H1 (cell line): ENCODE data around the gene KDM1A. TPM values are rescaled to one million over a fixed set of nuclear protein-coding genes. Genes with fewer than 3 reads are reported as not detected.

Experiments used
- CTCF ChIA-PET: fragments of 300-600 bp; sonication (Branson Sonifier 250); formaldehyde crosslinking; loops from one replicate; lab custom pipeline; 2021; ENCODE audit not compliant: partially characterized antibody; lab: Charles Lee
- POLR2A ChIA-PET: fragments of 300-600 bp; sonication (Branson Sonifier 250); formaldehyde crosslinking; loops from one replicate; lab custom pipeline; 2021; ENCODE audit warnings: inconsistent platforms; ENCODE audit not compliant: partially characterized antibody; lab: Charles Lee
- DNase-seq, 2 experiments: peaks; one replicate each; pipeline versions ENCODE4 v3.0.0 to v3.0.0-alpha.2; 2010 to 2022; ENCODE audit warnings: low spot score in 2 of 2, low read depth in 1 of 2, mixed read lengths in 1 of 2
- FAIRE-seq: peaks from 2 replicates; lab custom pipeline; 2011; peaks lifted over from hg19 to GRCh38; lab: Jason Lieb, UNC
- H2AFZ ChIP-seq: 2 replicates; pipeline ENCODE4 v1.8.1; 2012; ENCODE audit warnings: low read length, inconsistent platforms
- H2AK5ac ChIP-seq: 2 replicates; pipeline ENCODE4 v1.6.1; 2013; ENCODE audit warnings: low read depth, low read length
- H2BK120ac ChIP-seq: replicated peaks from 2 replicates; pipeline ENCODE3; 2013; ENCODE audit warnings: low read depth, low read length, inconsistent platforms
- H2BK12ac ChIP-seq: 2 replicates; pipeline ENCODE4 v1.6.1; 2013; ENCODE audit warnings: low read depth, low read length
- H2BK15ac ChIP-seq: 2 replicates; pipeline ENCODE4 v1.6.1; 2013; ENCODE audit warnings: low read length
- H2BK20ac ChIP-seq: 2 replicates; pipeline ENCODE4 v1.6.1; 2013; ENCODE audit warnings: low read length
- H2BK5ac ChIP-seq: 2 replicates; pipeline ENCODE4 v1.6.1; 2013; ENCODE audit warnings: low read depth, low read length
- H3K14ac ChIP-seq: 2 replicates; pipeline ENCODE4 v1.6.1; 2013; ENCODE audit warnings: inconsistent platforms; ENCODE audit not compliant: insufficient read length
- H3K18ac ChIP-seq: 2 replicates; pipeline ENCODE4 v1.6.1; 2013; ENCODE audit warnings: low read length; ENCODE audit errors: extremely low read depth
- H3K23ac ChIP-seq: 2 replicates; pipeline ENCODE4 v1.6.1; 2013; ENCODE audit warnings: inconsistent platforms; ENCODE audit not compliant: insufficient read length
- H3K23me2 ChIP-seq: 2 replicates; pipeline ENCODE4 v1.6.1; 2013; ENCODE audit warnings: low read depth, low read length
- H3K27ac ChIP-seq: 2 replicates; pipeline ENCODE4 v1.6.1; 2011; ENCODE audit warnings: low read depth, low read length, inconsistent platforms
- H3K27me3 ChIP-seq, 4 experiments: replicated peaks in 1 of 4; 1 replicate in 1 of 4; 2 replicates in 3 of 4; pipeline versions ENCODE4 v1.6.1 to v1.8.1; 2011 to 2013; ENCODE audit warnings: low read length in 3 of 4, mild to moderate bottlenecking in 3 of 4, inconsistent platforms in 2 of 4, mixed read lengths in 2 of 4, moderate library complexity in 1 of 4; ENCODE audit not compliant: control insufficient read depth in 3 of 4, insufficient read depth in 3 of 4; ENCODE audit errors: extremely low read depth in 1 of 4
- H3K36me3 ChIP-seq, 4 experiments: 2 replicates each; pipeline versions ENCODE4 v1.6.1 to v1.8.1; 2011 to 2013; ENCODE audit warnings: mild to moderate bottlenecking in 4 of 4, low read length in 3 of 4, moderate library complexity in 2 of 4, control low read depth in 1 of 4, inconsistent platforms in 1 of 4; ENCODE audit not compliant: insufficient read depth in 4 of 4, control insufficient read depth in 2 of 4
- H3K4ac ChIP-seq: replicated peaks from 2 replicates; pipeline ENCODE3; 2013; ENCODE audit warnings: low read length, low read depth, mixed read lengths, inconsistent platforms; ENCODE audit not compliant: insufficient read length
- H3K4me1 ChIP-seq, 4 experiments: replicated peaks in 1 of 4; 1 replicate in 1 of 4; 2 replicates in 3 of 4; pipeline versions ENCODE4 v1.6.1 to v1.8.1; 2011 to 2013; ENCODE audit warnings: low read length in 3 of 4, inconsistent platforms in 2 of 4, mixed read lengths in 1 of 4; ENCODE audit not compliant: insufficient read depth in 4 of 4, control insufficient read depth in 3 of 4
- H3K4me2 ChIP-seq, 2 experiments: 2 replicates each; pipeline versions ENCODE4 v1.6.1 to v1.8.1; 2011 to 2013; ENCODE audit warnings: low read depth in 2 of 2, low read length in 2 of 2, control low read depth in 1 of 2, inconsistent platforms in 1 of 2, mild to moderate bottlenecking in 1 of 2; ENCODE audit not compliant: insufficient read depth in 1 of 2
- H3K4me3 ChIP-seq, 4 experiments: fragments of 200-600, 300-600 bp in 1 of 4; sonication (generic), shearing (Covaris generic), sonication (Bioruptor Twin) in 1 of 4; 2 replicates each; pipeline versions ENCODE4 v1.5.1 to v1.8.1; 2011 to 2016; ENCODE audit warnings: low read length in 4 of 4, low read depth in 3 of 4, control low read depth in 2 of 4, inconsistent platforms in 2 of 4, mild to moderate bottlenecking in 2 of 4, mixed read lengths in 1 of 4, moderate library complexity in 1 of 4; ENCODE audit not compliant: insufficient read depth in 2 of 4; ENCODE audit errors: extremely low read depth in 1 of 4
- H3K56ac ChIP-seq: replicated peaks from 2 replicates; pipeline ENCODE3; 2013; ENCODE audit warnings: low read depth, mild to moderate bottlenecking, mixed read lengths, low read length, inconsistent platforms; ENCODE audit not compliant: insufficient read length
- H3K79me1 ChIP-seq: 2 replicates; pipeline ENCODE4 v1.6.1; 2013; ENCODE audit warnings: low read depth, low read length, control low read depth
- H3K79me2 ChIP-seq, 2 experiments: 2 replicates each; pipeline versions ENCODE4 v1.6.1 to v1.8.1; 2012 to 2013; ENCODE audit warnings: low read length in 2 of 2, mild to moderate bottlenecking in 2 of 2, inconsistent platforms in 1 of 2; ENCODE audit not compliant: insufficient read depth in 2 of 2, control insufficient read depth in 1 of 2
- H3K9ac ChIP-seq, 4 experiments: replicated peaks in 1 of 4; 1 replicate in 1 of 4; 2 replicates in 3 of 4; pipeline versions ENCODE4 v1.6.1 to v1.8.1; 2011 to 2013; ENCODE audit warnings: low read depth in 3 of 4, low read length in 3 of 4, control low read depth in 2 of 4, mild to moderate bottlenecking in 2 of 4, moderate library complexity in 2 of 4, inconsistent platforms in 1 of 4; ENCODE audit errors: extremely low read depth in 1 of 4
- H3K9me3 ChIP-seq, 2 experiments: 2 replicates each; pipeline versions ENCODE4 v1.6.1 to v1.8.1; 2012 to 2013; ENCODE audit warnings: mild to moderate bottlenecking in 2 of 2, moderate library complexity in 2 of 2, control low read depth in 1 of 2, inconsistent platforms in 1 of 2, low read depth in 1 of 2, low read length in 1 of 2, mixed read lengths in 1 of 2; ENCODE audit not compliant: insufficient read depth in 2 of 2
- H4K20me1 ChIP-seq, 2 experiments: replicated peaks in 1 of 2; 2 replicates each; pipeline versions ENCODE3 to v1.8.1; 2011 to 2013; ENCODE audit warnings: inconsistent platforms in 2 of 2, low read length in 2 of 2, mild to moderate bottlenecking in 1 of 2; ENCODE audit not compliant: insufficient read depth in 2 of 2, control insufficient read depth in 1 of 2
- H4K5ac ChIP-seq: 2 replicates; pipeline ENCODE4 v1.6.1; 2013; ENCODE audit warnings: low read length, low read depth, mixed read lengths, inconsistent platforms; ENCODE audit not compliant: insufficient read length
- H4K8ac ChIP-seq: 2 replicates; pipeline ENCODE4 v1.8.0; 2013; ENCODE audit warnings: mild to moderate bottlenecking, moderate library complexity, low read length, inconsistent platforms; ENCODE audit not compliant: insufficient read depth; ENCODE audit errors: extremely low read depth
- H4K91ac ChIP-seq: replicated peaks from 2 replicates; pipeline ENCODE3; 2013; ENCODE audit warnings: low read length, mixed read lengths, inconsistent platforms; ENCODE audit not compliant: insufficient read length
- EP300 ChIP-seq, 2 experiments: IDR thresholded peaks; 1 replicate in 1 of 2; 2 replicates in 1 of 2; pipeline ENCODE4 v1.6.1; 2011 to 2012; ENCODE audit warnings: low read depth in 2 of 2, low read length in 2 of 2, mild to moderate bottlenecking in 2 of 2, borderline replicate concordance in 1 of 2, inconsistent platforms in 1 of 2, moderate library complexity in 1 of 2
- NANOG ChIP-seq: IDR thresholded peaks from 2 replicates; pipeline ENCODE4 v1.6.1; 2011; ENCODE audit warnings: low read length, low read depth, mild to moderate bottlenecking, inconsistent platforms; ENCODE audit not compliant: insufficient read depth, poor library complexity, severe bottlenecking
- SRF ChIP-seq: IDR thresholded peaks from 2 replicates; pipeline ENCODE4 v1.6.1; 2011; ENCODE audit warnings: mild to moderate bottlenecking, low read depth, low read length, moderate library complexity
- WGBS, 2 experiments: shearing (Covaris generic) in 1 of 2; methylation state at CpG; one replicate each; pipeline versions ENCODE4 v1.1.6 to v1.1.7; 2013 to 2015; ENCODE audit warnings: low lambda C conversion rate in 2 of 2, mixed read lengths in 2 of 2, inconsistent platforms in 1 of 2, low coverage in 1 of 2, missing lambda C conversion rate in 1 of 2; ENCODE audit not compliant: insufficient replicate concordance in 2 of 2, insufficient coverage in 1 of 2, insufficient read length in 1 of 2; ENCODE audit errors: extremely low coverage in 1 of 2, missing lambda C conversion rate in 1 of 2; 5-methylcytosine and 5-hydroxymethylcytosine counted together
- polyA plus RNA-seq, 7 experiments: library from polyadenylated mRNA; depleted of rRNA in 3 of 7; stranded (reverse) in 5 of 7; unstranded in 2 of 7; fragments of >200 nt in 5 of 7; fragments of 200-250 nt in 2 of 7; gene quantifications; 1 replicate in 5 of 7; 2 replicates in 1 of 7; 4 replicates in 1 of 7; pipeline versions ENCODE4 v1.2.1 to v1.2.3, GENCODE V29; 2011 to 2013; ENCODE audit warnings: missing spikeins in 2 of 7, mixed read lengths in 2 of 7
- total RNA-seq: library from RNA; stranded (reverse); fragmentation: NEBNext Ultra II Directional; extraction: Animal tissue kit (Norgen Biotek cat#: 25700); gene quantifications from 2 replicates; pipeline ENCODE4 v1.2.1, GENCODE V29; 2021

The KDM1A gene
- total and polyA plus RNA-seq, 2 of the 8 experiments (the other 6 are each of a cell fraction or from before 2014, with no cell fraction given), result 216 to 275 TPM

GRCh38 chr1:23062271-23062670 is 43.0 kb downstream of the KDM1A start:
- no peak overlapping the region for H2BK15ac ChIP-seq
- POLR2A ChIA-PET, result interaction anchor here (0.9 to 1.4 kb wide), 3 partner anchors 12 to 77 kb away, joined by 3 to 4 read pairs (median 4); no protein-coding TSS in a partner anchor

More at GRCh38 chr1:23062271-23062670, 43.0 kb downstream of the KDM1A start:
- Histone ChIP-seq H3K4me1 (no peaks in the 10 kb centered on the region), H2BK20ac (no peak overlapping the region), H3K27me3 (no peaks in the 10 kb centered on the region), H3K23ac (no peak overlapping the region), H3K27ac (no peak overlapping the region), H4K91ac (no peak overlapping the region), H3K23me2 (no peaks in the 10 kb centered on the region), H4K5ac (no peak overlapping the region), H2BK5ac (no peak overlapping the region), H2AK5ac (no peak overlapping the region), H2BK12ac (no peak overlapping the region), H2AFZ (no peak overlapping the region), H3K14ac (no peak overlapping the region), H3K9ac (no peak overlapping the region), H3K18ac (no peak overlapping the region), H2BK120ac (no peak overlapping the region), H3K36me3 (peaks cover 32 to 87% (median 69%) of the 10 kb centered on the region in 4 experiments), H3K4ac (no peak overlapping the region), H3K79me1 (peaks cover 4% of the 10 kb centered on the region), H3K4me3 (no peak overlapping the region), H3K56ac (no peak overlapping the region), H4K20me1 (peaks cover 7 to 9% of the 10 kb centered on the region in 2 experiments), H3K4me2 (no peak overlapping the region), H4K8ac (no peak overlapping the region), H3K9me3 (no peaks in the 10 kb centered on the region), H3K79me2 (peaks cover 0 to 26% of the 10 kb centered on the region in 2 experiments; a peak in 2 of 4 replicates)
- no peak for FAIRE-seq
- no peak for TF ChIP-seq EP300 (IDR thresholded peaks at IDR 0.05; ENCODE audit: borderline replicate concordance in 1 of 2, low read depth in 2 of 2, low read length in 2 of 2)
- TF ChIP-seq NANOG, result no peak
- TF ChIP-seq SRF, result no peak
- 89% methylated on average over 2 of the region's 2 CpGs; no CpG with 5 or more reads in 1 of the 2 experiments for WGBS, 2 experiments
- CTCF ChIA-PET, result interaction anchor here (0.6 to 0.9 kb wide), 2 partner anchors 10 to 18 kb away, joined by 3 read pairs; no protein-coding TSS in a partner anchor
- DNase-seq, result no peak
